NCI-H460 (cell line): Measurements from ENCODE around the gene GAST. TPM values are rescaled to one million over a fixed set of nuclear protein-coding genes. Genes with fewer than 3 reads are reported as not detected.

Experiments used
- DNase-seq: peaks from one replicate; pipeline ENCODE4 v3.0.0-alpha.2; 2016; ENCODE audit warnings: low read depth; ENCODE audit errors: extremely low read depth
- small RNA-seq, 2 experiments: library from RNA; depleted of rRNA; stranded (forward); fragments of <200 nt; gene quantifications; one replicate each; pipeline ENCODE3, GENCODE V24; 2014
- total RNA-seq: library from RNA; depleted of rRNA; stranded (reverse); fragments of >200 nt; shearing (Covaris generic); gene quantifications from 2 replicates; pipeline ENCODE4 v1.2.3, GENCODE V29; 2014; rRNA removed

GAST gene
- total RNA-seq, 1 experiment from 2014 or later, result not detected

- peak; percentile 88 for DNase-seq
Observed at GRCh38 chr17:41738077-41738800, 26.1 kb downstream of the GAST start.

- no peak for DNase-seq
Observed at GRCh38 chr17:41738801-41739112, 26.6 kb downstream of the GAST start.

GRCh38 chr17:41739661-41740352 lies 27.7 kb downstream of the GAST start:
- peak; percentile 20 for DNase-seq

DNA sequence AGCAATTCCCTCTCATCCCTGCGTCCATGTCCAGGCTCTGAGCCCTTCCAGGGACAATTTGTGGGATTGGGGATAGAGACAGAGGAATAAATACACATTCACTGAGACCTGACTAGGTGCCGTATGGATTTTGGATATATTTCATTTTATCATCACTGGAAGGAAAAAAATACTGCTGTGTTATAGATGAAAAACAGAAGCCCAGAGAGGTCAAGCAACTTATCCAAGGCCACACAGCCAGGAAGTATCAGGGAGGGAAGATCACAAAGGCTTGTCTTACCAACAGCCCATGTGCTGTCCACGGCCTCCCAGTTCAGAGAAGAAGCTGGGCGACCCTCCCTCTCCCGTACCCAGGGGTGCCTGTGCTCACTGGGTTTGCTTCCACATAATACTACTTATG lies 28.4 kb downstream of the GAST start:
- no peak for DNase-seq

DNA sequence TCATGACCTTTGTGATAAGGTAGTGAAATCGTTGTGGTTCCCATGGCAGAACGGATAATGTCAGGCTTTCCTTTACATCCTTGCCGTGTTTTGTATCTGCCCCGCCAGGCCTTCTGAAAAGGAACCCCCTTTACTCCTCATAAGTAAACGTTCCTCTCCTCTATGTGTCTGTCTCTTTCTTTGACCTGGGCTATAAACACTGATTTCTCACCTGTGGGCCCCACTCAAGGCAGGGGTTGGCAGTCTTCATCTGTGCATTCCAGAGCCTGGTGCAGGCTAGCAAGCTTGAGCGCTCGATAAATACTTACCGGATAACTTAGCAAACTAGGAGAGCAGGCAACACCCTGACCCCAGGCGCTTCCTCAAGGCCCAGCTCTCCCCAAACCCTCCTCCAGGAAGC lies 29.6 kb downstream of the GAST start:
- no peak for DNase-seq

GRCh38 chr17:41748275-41748674 lies 36.1 kb downstream of the GAST start:
- no peak for DNase-seq

DNA sequence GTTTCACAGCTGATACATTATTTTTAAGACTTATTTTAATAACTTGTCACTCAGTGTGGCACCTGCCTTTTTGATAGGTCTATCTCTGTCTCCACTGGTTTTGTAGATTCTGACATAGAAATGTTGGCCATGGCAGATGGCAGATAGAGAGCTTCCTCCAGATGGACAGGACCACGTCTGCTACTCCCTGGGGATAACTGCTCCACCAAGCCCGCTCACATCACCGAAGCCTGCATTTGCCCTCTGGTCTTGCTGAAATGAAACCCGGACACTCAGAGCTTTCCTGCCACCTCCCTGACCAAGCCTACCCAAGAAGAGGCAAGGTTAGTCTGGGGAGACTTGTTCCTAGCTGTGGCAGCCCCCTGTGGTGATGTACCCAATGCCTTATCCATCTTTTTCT lies 38.7 kb downstream of the GAST start:
- no peak for DNase-seq

- DNase-seq, result no peak
Observed at GRCh38 chr17:41751288-41751687, 39.2 kb downstream of the GAST start.

- no peak for DNase-seq
Observed at GRCh38 chr17:41754066-41754465, 41.9 kb downstream of the GAST start.

- no peak for DNase-seq
Observed at GRCh38 chr17:41758601-41759000, 46.5 kb downstream of the GAST start.

- DNase-seq, result no peak
Observed at GRCh38 chr17:41760878-41761277, 48.7 kb downstream of the GAST start.

DNA sequence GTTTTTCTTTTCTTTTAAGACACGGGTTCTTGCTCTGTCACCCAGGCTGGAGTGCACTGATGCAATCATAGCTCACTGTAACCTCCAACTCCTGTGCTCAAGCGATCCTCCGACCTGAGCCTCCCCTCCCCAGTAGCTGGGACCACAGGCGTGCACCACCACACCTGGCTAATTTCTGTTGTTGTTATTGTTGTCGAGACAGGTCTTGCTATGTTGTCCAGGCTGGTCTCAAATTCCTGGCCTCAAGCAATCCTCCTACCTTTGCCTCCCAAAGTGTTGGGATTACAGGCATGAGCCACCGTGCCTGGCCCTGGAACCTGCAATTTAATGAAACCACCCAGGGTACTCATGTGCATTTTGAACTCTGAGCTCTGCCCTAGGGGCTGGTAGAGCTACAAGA lies 50.3 kb downstream of the GAST start:
- DNase-seq, result no peak

- no peak for DNase-seq
Observed at GRCh38 chr17:41762841-41763240, 50.7 kb downstream of the GAST start.

DNA sequence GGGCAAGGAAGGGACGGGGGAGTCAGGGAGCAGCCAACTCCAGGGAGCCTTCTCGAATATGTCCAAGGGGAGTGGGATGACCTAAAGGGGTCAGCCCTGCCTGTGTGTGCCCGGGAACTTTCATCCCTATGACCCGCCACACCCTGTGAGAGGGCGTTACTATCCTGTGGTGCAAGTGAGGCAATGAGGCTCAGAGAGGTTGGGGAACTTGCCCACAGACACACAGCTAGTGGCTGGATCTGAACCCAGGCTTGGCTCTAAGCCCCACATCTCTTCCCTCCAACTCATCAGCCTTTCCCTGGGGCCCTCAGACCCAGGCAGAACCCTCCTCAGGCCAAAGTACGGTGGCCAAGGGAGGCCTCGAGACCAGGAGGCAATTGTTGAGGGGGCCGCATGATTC lies 51.2 kb downstream of the GAST start:
- no peak for DNase-seq

Small RNAs within 50 kb of the gene (small RNA-seq; reads per million reads assigned to genes)
- gene RN7SL399P (0 reads per million in 2 experiments), gene RNA5SP442 (0.02 to 0.18 reads per million in 2 experiments)

Other genes starting within 250 kb of the GAST start
- gene KRT32, start 244.9 kb upstream of the GAST start, total RNA-seq, result not detected in 2 replicates
- gene KRT35, start 231.2 kb upstream of the GAST start, total RNA-seq, result not detected in 2 replicates
- gene KRT36, start 222.4 kb upstream of the GAST start, total RNA-seq, result not detected in 2 replicates
- not detected in 2 replicates for gene KRT13, start 206.7 kb upstream of the GAST start, total RNA-seq
- 3.7 and 6.0 TPM in 2 replicates for gene KRT15, start 193.4 kb upstream of the GAST start, total RNA-seq
- 1,671 and 1,675 TPM in 2 replicates for gene KRT19, start 184.0 kb upstream of the GAST start, total RNA-seq
- not detected in 2 replicates for gene KRT9, start 140.3 kb upstream of the GAST start, total RNA-seq
- gene KRT14, start 125.4 kb upstream of the GAST start, total RNA-seq, result not detected in 2 replicates
- gene KRT16, start 99.6 kb upstream of the GAST start, total RNA-seq, result not detected in 2 replicates
- gene KRT17, start 87.8 kb upstream of the GAST start, total RNA-seq, result 0.42 TPM in 1 of 2 replicates, not detected in the other
- 356 and 499 TPM in 2 replicates for gene EIF1, start 23.4 kb upstream of the GAST start, total RNA-seq
- gene HAP1, start 22.3 kb downstream of the GAST start, total RNA-seq, result 0.69 and 0.94 TPM in 2 replicates
- gene JUP, start 74.4 kb downstream of the GAST start, total RNA-seq, result 142 and 158 TPM in 2 replicates
- gene P3H4, start 99.6 kb downstream of the GAST start, total RNA-seq, result 42.9 and 47.7 TPM in 2 replicates
- gene FKBP10, start 100.7 kb downstream of the GAST start, total RNA-seq, result 264 and 267 TPM in 2 replicates
- gene NT5C3B, start 123.9 kb downstream of the GAST start, total RNA-seq, result 103 and 119 TPM in 2 replicates
- gene KLHL10, start 125.5 kb downstream of the GAST start, total RNA-seq, result 0.05 TPM in 1 of 2 replicates, not detected in the other
- 21.1 and 29.2 TPM in 2 replicates for gene KLHL11, start 153.1 kb downstream of the GAST start, total RNA-seq
- gene ACLY, start 206.6 kb downstream of the GAST start, total RNA-seq, result 100 and 114 TPM in 2 replicates
- gene ODAD4, start 218.3 kb downstream of the GAST start, total RNA-seq, result 0.46 and 1.3 TPM in 2 replicates